Measurements from ENCODE around the gene ADAMTS12. TPM values are rescaled to one million over a fixed set of nuclear protein-coding genes. Genes with fewer than 3 reads are reported as not detected.
"Not testable (repeated sequence)": the region's sequence is repeated elsewhere in the genome, so short reads cannot be mapped to it uniquely, and the experiment has no call there.

The ADAMTS12 gene
- polyA plus RNA-seq, 5 donors, result 36.3 to 57.8 (median 55.2) TPM

DNA sequence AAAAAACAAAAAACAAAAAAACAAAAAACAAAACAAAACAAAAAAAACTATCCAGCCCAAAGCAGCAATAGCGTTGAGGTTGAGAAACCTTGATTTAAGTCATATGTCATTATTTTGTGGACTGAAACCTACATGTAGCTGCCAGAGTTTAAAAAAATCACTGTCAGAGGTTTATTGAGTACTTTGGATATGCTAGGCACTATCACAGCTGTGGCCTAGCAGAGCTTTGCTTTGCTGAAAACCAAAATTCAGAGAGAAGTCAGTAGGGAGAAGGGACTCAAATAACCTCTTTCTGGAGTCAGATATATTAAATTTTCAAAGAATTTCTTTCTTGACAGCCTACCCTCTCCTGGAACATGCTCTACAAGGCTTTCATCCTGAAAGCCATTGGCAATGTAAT lies 299.5 kb downstream of the ADAMTS12 start:
- no peak for DNase-seq

DNA sequence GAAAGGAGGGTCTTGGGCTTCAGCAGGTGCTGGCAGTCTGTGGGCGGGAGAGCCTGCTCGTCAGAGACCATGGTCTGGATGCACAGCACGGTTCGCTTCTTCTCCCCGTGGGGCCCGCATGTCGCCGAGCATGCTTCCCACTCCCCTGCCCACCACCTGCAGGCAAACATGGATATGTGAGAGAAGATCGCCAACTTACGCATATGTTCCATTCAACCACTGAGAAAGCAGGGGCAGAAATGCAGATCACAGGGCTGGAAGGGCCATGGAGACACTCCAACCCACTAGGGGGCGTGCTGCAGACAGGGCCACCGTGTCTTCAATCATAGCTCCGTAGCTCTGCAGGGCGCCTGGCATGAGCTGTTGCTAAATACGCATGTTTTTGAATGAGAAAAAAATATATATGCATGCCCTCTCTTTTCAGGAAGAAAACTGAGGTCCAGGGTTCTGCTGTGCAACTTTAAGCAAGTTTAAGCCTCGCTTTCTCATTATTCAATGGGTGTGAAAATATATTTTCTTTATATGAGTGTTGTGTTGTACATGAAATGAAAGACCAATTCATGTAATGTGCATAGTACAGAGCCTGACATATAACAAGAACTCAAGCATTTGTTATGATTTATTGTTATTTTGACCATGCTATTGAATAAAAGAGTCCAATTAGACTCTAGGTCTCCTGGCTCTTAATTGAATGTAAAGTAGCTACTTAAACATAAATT lies 303.0 kb downstream of the ADAMTS12 start:
- no peak for DNase-seq

DNA sequence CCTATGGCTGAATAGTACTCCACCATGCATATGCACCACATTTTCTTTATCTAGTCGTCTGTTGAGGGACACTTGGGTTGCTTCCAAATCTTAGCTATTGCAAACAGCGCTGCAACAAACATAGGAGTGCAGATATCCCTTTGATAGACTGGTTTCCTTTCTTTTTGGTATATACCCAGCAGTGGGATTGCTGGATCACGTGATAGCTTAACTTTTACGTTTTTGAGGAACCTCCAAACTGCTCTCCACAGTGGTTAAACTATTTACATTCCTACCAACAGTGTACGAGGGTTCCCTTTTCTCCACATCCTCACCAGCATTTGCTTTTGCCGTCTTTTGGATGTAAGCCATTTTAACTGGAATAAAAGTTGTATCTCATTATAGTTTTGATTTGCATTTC lies 308.5 kb downstream of the ADAMTS12 start:
- no peak for DNase-seq

DNA sequence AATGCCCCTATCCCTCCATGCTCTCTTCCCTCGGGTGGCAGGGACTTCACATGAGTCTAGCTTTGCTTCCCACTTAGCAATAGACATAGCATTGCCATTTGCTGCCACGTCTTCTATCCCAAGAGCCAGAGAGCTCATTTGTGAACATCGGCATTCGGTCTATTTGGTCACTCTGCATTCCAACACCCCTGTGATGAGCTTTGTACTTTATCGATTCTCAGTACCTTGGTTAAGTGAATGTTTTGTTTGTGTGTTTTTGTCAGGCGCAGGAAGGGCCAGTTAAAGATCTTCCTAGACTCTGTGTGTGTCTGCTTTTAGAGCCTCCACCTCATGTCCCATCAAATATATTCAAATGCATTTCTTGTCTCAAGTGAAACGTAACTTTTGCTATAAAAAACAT lies 309.4 kb downstream of the ADAMTS12 start:
- DNase-seq, result no peak

DNA sequence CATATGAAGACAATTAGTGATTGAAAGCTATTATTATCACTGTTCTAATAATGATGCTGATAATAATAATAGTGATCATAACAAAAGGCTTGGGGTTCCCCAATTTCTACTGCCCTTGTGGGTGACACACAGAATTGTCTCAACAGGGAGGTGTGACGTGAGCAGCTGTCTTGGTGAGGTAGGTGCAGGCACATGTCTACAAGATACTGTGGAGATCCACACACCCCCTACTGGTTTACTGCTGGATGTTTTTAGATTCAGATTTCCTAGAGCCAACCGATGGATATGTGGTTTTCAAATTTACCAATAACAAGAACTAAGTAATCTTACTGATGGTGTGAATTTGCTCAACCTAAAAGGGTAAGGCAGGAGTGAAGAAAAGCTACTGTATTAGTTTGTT lies 312.0 kb downstream of the ADAMTS12 start:
- no peak for DNase-seq

DNA sequence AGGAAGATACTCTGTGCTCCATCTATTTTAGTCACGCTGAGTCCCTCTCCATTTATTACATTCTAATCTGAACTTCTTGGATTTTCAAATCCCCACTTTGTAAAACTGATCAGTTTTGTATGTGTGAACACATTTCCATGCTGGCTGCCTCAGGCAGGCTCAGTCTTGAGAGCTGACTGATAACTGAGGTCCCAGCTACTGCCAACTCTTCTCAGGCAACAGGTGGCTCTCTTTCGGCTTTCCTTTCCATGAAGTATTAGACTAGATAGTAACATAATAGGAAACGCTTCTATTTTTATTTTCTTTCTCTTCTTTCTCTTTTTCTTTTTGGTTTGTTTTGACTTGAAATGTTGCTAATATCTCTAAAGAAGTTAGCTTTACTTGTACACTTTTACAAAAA lies 312.6 kb downstream of the ADAMTS12 start:
- no peak for DNase-seq

DNA sequence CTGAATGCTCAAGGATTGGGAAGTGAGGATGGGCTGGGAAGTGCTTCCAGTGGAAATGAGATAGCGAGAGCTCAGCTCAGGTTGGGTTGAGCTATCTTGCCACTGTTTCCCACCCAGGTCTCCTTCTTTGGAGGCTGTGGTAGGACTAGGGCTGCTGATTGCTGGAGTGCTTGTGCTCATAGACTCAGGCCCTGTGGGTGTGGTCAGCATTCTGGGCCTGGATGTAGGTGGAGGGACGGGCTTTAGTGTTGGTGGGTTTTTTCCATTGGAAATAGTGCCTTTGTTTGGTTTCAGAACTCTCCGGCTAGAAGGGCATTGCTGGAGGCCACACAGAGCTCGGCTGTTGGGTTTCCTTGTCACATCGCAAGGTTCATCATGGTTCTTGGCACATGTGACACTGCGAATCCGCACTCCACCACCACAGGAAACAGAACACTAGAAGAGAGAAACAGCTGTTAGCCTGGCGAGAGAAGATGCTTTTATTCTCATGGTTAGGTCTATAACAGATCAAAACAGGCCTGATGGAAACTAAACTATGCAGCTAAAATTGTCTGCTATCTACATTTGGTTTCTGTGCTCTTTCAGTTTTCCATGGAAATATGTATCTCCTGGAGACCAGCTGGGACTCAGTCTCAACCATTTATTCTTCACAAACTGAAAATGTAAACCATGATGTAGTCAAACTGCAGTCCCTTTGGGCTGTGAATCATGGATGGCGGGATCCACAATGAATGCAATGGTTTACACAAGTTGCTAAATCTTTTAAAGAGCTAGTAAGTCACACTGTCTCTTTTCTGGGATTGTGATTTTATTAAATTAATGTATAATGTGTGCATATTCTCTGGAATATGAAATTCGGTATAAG lies 314.8 kb downstream of the ADAMTS12 start:
- no peak for DNase-seq

DNA sequence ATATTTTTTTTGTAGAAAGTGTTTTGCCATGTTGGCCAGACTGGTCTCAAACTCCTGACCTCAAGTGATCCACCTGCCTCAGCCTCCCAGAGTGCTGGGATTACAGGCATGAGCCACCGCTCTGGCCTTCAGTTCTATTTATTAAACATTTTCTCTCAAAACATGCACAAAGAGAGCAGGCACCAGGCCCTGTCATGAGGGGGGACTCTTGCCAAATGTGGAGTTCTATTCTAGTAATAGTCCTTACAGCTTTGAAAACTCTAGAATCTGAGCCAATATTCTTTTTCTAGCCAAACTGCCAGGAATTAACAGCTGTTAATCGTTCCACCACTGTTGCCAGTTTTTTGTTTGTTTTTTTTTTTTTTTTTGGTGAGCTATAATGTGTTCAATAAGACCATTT lies 326.5 kb downstream of the ADAMTS12 start:
- peak; percentile 74 to 79 for DNase-seq

DNA sequence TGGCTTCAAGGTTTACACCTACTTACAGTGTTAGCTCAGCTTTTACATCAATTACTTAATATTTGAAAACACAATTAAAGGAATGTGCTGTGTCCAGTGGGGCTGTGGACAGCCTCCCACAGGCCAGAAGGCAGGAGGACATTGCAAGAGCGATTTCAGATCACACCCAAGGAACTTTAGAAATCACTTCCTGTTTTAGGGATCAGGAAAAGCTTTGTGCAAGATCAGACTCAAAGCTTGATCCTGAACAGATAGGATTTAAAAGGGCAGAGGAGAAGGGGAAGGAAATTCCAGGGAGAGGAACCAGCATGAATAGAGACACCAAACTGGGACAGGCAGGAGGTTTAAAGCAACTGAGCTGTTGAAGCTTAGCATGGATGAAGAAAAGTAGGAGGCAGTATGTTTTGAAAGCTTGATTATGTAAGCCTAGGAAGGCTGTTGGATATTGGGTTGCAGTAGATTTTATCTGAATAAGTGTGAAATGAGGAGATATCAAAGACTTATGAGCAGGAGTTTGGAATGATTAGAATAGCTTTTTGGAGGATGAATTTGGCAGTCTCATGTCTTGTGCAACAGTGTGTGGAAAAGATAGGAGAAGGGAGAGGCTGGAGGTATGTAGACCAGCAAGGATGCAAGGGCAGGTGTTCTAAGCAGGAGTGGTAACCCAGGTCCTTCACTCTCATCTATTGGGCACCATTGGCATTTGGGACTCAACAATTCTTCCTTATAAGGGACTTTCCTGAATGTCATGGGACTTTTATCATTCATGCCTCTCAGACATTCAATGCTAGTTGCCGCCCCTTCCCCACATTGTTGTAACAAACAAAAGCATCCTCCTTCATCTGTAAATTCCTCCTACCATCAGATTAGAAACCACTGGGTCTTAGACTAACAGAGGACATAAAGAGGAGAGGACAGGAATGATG lies 327.5 kb downstream of the ADAMTS12 start:
- no peak for DNase-seq

DNA sequence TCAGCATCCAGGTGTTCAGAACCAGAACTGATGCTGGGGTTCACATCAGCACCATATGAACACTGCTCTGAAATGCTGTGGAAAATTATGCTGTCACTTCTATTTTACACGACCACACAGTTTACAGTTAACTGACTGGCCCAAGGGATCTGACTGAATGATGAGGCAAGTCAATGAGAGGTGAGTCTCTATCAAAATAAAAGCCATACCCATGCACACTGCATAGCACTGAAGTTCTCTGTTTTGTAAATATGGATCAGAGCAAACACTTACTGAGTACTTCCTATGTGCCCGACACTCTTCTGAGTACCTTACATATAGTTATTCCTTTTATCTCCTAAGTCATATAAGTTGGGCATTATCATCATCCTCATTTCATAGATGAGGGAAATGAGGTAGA lies 328.3 kb downstream of the ADAMTS12 start:
- DNase-seq, result no peak

DNA sequence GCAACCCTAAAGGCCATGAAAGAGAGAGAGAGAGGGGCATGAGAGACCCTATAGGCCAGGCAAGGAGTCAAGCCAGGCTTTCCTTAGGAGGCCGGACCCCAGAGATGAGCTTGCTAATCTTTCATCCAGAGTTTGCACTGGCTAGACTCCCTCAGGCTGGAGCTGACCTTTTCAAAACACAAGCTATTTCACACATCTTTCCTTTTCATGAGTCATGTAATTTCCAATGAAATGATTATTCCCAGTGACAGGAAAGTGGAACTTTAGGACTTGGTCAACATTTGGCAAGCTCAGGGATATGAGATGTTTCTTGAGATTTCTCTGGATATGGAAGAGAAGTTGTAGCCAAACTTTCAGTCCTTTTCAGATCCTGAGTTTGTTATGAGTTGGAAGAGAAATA lies 333.3 kb downstream of the ADAMTS12 start:
- no peak for DNase-seq

DNA sequence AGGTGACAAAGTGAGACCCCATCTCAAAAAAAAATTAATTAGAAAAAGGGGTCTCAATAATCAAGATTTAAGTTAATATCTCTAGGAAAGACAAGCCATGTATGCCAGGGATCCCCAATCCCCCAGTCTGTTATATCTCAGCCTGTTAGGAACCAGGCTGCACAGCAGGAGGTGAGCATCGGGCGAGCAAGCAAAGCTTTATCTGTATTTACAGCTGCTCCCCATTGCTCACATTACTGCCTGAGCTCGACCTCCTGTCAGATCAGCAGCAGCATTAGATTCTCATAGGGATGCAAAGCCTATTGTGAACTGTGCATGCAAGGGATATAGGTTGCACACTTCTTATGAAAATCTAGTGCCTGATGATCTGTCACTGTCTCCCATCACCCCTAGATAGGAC lies 334.2 kb downstream of the ADAMTS12 start:
- DNase-seq, result no peak

DNA sequence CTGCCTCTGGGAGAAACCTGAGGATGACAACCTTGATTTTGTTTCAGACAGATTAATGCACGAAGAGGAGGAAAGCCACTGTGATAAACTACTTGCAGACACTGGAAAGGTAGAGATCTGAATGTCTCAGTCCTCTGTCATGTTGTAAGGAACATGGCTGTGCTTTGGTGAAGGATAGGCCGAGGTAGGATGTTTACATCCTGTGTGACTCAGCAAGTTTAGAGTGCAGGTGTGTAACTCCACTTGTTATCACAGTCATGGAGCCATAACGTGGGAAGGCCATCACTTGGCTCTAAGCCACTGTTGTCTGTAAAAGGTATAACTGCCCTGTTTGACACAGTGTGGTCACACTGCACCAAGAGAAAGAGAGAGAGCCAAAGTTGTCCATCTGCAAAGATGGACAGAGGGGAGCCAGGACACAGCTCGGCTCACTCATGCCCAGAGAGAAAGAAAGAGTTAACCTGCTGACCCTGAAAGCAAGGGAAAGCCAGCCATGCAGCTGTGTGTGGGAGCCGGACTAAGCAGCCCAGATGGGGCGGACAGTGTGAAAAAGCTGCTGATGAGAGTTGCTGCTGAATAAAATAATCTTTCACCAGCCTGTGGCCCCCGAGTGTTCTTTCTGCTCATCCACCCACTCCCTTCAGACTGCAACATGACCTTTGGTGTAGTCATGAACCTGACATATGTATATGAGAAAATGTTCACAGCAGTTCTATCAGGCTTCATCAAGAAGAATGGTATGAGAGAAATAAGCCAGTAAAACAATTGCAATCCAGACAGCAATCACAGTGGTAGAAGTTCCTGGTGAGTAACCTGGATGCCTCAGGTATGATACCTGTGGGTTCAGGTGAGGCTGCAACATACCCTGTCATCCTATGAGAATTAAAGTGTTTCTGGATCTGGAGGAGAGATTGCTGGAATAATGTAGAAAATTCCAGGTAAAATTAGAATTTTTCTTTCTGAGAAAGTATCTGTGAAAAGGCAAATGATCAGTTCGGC lies 335.2 kb downstream of the ADAMTS12 start:
- no peak for DNase-seq

DNA sequence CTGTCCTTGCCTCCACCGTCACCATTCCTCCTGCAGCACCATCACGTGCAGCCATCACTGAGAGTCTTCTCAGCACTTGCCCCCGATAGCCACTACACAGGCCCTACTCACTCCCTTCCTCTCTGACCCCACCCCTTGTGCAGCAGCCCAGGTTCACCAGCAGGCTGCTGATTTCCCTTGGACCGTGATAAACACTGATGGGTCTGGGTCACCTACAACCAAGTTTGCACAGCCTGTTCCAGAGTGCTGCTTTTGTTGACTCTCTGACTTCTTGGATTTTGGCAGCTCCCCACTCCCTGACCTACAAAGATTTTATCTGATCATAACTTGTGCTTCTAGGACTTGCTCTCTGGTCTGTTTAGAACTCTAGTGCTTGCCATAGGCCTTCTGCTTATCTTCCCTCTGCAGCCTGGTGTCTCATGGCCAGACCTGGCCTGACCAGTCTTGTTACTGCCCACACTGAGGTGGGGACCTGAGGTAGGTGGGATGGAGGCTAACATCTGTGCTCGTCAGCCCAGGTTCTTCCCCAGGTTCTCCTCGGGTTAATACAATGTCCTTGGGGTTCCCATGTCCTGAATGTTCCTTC lies 341.7 kb downstream of the ADAMTS12 start:
- DNase-seq, result no peak

DNA sequence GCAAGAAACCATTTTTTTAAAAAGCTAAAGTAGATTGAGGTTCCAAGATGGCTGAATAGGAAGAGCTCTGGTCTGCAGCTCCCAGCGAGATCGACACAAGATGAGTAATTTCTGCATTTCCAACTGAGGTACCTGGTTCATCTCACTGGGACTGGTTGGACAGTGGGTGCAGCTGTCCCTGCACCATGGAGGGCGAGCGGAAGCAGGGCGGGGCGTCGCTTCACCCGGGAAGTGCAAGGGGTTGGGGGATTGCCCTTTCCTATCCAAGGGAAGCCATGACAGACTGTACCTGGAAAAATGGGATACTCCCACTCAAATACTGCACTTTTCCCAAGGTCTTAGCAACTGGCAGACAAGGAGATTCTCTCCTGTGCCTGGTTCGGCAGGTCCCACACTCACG lies 352.0 kb downstream of the ADAMTS12 start:
- not testable (repeated sequence) for DNase-seq

DNA sequence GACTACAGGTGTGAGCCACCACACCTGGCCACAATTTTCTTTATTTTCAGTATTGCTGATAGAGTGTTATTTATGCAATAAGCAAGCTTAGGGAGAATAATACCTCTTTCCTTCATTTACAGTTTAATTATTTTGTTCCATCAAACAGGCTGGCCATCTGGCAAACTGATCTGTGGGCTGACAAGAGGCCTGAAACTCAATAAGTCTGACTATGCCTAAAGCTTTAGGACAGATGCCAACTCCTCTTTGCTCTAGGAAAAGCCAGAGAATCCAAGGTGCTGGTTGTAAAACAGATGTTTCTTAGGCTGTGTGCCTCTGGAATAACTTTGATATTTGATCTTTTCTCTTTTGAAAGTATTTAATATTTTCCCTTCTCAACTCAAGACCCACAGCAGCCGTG lies 352.6 kb downstream of the ADAMTS12 start:
- DNase-seq, result no peak

DNA sequence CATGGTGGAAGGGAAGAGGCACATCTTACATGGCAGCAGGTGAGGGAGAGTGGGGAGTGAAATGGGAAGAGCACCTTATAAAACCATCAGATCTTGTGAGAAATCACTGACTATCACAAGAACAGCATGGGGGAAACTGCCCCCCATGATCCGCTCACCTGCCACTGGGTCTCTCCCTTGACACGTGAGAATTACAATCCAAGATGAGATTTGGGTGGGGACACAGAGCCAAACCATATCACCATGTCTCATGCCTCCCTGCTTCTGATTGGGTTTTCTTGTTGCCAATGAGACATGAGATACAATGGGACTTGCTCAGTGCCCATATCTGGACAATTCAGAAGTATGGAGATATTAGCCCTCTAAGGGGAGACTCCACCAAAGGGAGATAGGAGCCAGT lies 353.6 kb downstream of the ADAMTS12 start:
- DNase-seq, result no peak

DNA sequence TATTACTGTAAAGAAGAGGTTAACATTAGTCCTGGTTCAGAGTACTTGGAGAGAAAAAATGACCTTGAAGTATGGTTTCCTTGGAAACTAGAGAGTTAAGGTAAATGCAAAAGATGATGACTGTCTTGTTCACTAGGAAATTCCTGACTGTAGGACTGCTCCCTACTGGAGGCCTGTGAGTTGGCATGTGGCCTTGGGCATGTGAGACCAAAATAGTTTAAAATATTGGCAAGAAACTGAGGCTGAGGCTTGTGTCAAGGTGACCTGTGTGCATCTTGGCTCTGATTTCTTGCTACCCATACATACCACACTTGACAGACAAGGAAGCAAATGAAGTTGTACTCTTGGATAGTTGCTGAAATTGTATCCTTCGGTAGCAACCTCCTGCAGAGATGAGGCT lies 354.6 kb downstream of the ADAMTS12 start:
- no peak for DNase-seq

DNA sequence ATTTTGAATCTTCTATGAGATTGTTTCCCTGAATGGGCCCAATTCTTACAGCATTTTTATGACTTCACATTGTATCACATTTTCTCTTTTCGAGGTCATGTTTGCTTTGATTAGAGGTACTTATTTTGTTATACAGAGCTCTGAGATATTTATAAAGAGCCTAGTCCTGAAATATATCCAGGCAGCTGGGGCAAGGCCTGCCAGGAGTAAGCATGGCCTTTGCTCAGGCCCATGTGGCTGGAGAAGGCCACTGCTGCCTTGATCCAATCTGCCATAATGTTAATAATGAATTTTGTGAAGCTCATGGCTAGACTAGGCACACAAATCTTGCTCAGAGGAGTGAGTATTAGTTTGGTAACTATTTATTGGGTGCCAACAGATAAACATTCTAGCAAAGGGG lies 355.0 kb downstream of the ADAMTS12 start:
- no peak for DNase-seq

DNA sequence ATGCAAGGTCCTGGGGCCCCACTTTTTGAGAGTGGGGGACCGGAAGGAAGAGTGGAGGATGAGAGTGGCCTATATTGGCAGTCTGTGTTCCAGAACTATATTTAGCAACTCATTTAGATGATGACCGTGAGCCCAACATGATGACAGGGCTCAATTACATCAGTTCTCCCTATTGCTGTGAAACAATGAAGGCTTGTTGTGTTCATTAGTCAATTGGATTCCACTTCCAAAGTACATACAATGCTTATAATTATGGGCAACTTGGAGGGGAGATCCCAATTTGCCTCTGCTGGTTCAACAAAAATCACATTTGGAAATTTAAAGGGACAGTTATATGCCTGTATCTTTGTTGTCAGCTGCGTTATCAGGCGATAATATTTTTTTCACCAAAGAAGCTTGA lies 360.0 kb downstream of the ADAMTS12 start:
- no peak for DNase-seq

DNA sequence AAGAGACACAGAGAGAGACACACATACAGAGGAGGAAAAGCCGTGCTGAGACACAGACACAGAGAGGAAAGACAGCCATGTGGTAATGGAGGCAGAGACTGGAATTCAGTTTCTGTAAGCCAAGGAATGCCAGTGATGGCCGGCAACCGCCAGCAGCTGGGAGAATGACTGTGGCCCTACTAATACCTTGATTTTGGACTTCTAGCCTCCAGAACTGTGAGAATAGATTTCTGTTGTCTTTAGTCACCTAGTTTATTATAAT lies 360.8 kb downstream of the ADAMTS12 start:
- no peak for DNase-seq
